Transverse colon (tissue), 3 donors: ENCODE data around the gene F7.

ENCODE experiments used
- CTCF ChIP-seq, 5 experiments: fragments of 200-600 bp in 3 of 5; fragments of 450-650 bp in 2 of 5; sonication (generic) in 3 of 5; IDR thresholded peaks; 1 replicate in 2 of 5; 2 replicates in 3 of 5; pipeline ENCODE4 v1.5.1; 2016 to 2017; ENCODE audit warnings: antibody characterized with exemption in 5 of 5, inconsistent platforms in 3 of 5, mild to moderate bottlenecking in 2 of 5, moderate library complexity in 1 of 5
- POLR2A ChIP-seq: fragments of 450-650 bp; IDR thresholded peaks from one replicate; pipeline ENCODE4 v1.6.1; 2016; ENCODE audit warnings: antibody characterized with exemption, mild to moderate bottlenecking, moderate library complexity

DNA sequence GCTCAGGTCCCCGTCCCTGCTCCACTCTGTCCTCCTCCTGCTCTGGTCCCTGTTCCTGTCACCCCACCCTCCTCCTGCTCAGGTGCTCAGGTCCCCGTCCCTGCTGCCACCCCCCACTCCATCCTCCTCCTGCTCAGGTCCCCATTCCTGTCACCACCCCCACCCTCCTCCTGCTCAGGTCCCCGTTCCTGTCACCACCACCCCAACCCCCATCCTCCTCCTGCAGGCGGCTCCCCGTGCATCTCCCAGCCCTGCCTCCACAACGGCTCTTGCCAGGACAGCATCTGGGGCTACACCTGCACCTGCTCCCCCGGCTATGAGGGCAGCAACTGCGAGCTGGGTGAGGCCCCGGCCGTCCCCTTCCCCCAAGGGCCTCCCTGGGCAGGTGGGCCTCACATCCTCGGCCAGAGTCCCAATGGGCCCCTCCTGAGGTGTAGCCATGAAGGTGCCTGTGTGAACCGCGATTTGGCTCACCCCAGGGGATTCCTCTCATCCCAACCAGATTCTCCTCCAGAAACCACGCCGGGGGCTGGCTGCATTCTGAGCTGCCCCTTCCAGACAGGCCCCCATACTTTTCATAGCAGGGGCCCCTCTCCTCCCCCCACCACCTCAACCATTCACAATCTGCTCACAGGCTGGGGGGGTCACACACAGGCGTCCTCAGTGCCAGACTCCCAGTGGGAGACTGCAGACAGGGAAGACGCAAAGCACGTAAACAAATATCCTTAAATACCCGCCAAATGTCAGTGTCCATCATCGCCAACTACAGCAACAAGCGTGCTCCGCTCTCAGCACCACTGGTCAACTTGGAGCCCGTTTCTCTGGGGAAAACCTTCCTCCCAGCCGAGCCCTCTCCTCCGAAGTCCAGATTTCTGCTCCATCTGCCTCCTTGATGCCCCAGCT, 57.4 kb downstream of the F7 start:
- TF ChIP-seq POLR2A, result no peak
- TF ChIP-seq CTCF (IDR thresholded peaks at IDR 0.05), result no peak
